HS-5 (cell line): ENCODE data around the gene TMBIM1.
A peak's percentile ranks its signal among the peaks of the same experiment; 100 is the strongest.
"Not testable (repeated sequence)": the region's sequence is repeated elsewhere in the genome, so short reads cannot be mapped to it uniquely, and the experiment has no call there.

Source experiments
- DNase-seq: peaks from one replicate; pipeline ENCODE4 v3.0.0-alpha.2; 2012; ENCODE audit warnings: low read depth

The TMBIM1 gene

GRCh38 chr2:218291318-218292047 is 820 bp downstream of the TMBIM1 start:
- DNase-seq: no peak

GRCh38 chr2:218290316-218291261 is 1.7 kb downstream of the TMBIM1 start:
- no peak for DNase-seq

GRCh38 chr2:218289639-218290315 is 2.5 kb downstream of the TMBIM1 start:
- no peak for DNase-seq

GRCh38 chr2:218286570-218287459 is 5.5 kb downstream of the TMBIM1 start:
- DNase-seq: peak; percentile 95

GRCh38 chr2:218285604-218286003 is 6.7 kb downstream of the TMBIM1 start:
- DNase-seq: no peak

- DNase-seq: peak; percentile 53
Observed at GRCh38 chr2:218284106-218284811, 8.0 kb downstream of the TMBIM1 start.

GRCh38 chr2:218282173-218282991 is 9.9 kb downstream of the TMBIM1 start:
- no peak for DNase-seq

GRCh38 chr2:218281449-218281848 is 10.9 kb downstream of the TMBIM1 start:
- no peak for DNase-seq

GRCh38 chr2:218280260-218280870 is 11.9 kb downstream of the TMBIM1 start:
- no peak for DNase-seq

- DNase-seq: no peak
Observed at GRCh38 chr2:218278531-218279360, 13.6 kb downstream of the TMBIM1 start.

GRCh38 chr2:218277921-218278320 is 14.4 kb downstream of the TMBIM1 start:
- DNase-seq: no peak

- no peak for DNase-seq
Observed at GRCh38 chr2:218276986-218277755, 15.1 kb downstream of the TMBIM1 start.

GRCh38 chr2:218275371-218276072 is 16.8 kb downstream of the TMBIM1 start:
- no peak for DNase-seq

- DNase-seq: no peak
Observed at GRCh38 chr2:218274586-218274985, 17.7 kb downstream of the TMBIM1 start.

- DNase-seq: no peak
Observed at GRCh38 chr2:218273908-218274249, 18.4 kb downstream of the TMBIM1 start.

- not testable (repeated sequence) for DNase-seq
Observed at GRCh38 chr2:218273214-218273907, 18.9 kb downstream of the TMBIM1 start.
